NT2/D1 (cell line): ENCODE data around the gene GAPDHS.

ENCODE experiments used
- SUZ12 ChIP-seq: IDR thresholded peaks from 2 replicates; pipeline ENCODE4 v1.6.1; 2011; ENCODE audit not compliant: insufficient read length, insufficient read depth; ENCODE audit errors: extremely low read depth
- YY1 ChIP-seq: IDR thresholded peaks from 2 replicates; pipeline ENCODE4 v1.6.1; 2011; ENCODE audit not compliant: insufficient read length, insufficient read depth
- ZNF274 ChIP-seq: IDR thresholded peaks from 2 replicates; pipeline ENCODE4 v1.6.1; 2011; ENCODE audit warnings: mild to moderate bottlenecking, low read depth, low read length

DNA sequence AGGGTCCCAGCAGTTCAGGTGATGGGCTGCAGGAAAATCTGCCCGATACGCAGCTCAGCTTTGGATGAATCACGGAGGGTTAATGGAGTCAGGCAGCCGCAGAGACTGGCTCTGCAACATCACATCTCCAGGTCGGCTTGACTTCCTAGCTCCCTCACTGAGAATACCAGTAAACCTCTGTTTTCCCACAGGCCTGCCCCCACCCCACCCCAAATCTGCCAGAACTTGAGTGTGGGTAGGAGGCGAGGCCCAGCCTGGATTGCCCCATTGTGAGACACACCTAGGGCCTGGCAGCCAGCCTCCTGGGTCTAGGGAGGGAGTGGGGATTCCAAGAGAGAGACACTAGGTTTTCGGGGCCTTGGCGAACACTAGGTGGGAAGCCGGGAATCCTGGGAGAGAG, 39.3 kb upstream of the GAPDHS start:
- TF ChIP-seq YY1 (no peak), SUZ12 (no peak), ZNF274 (no peak)
